ENCODE measurements around the gene PARD3B.

GRCh38 chr2:204574486-204574885 lies 29.2 kb downstream of the PARD3B start:
- TF ChIP-seq CTCF (IDR thresholded peaks at IDR 0.05) (no peak), POLR2A (IDR thresholded peaks at IDR 0.05) (no peak)

All from lower leg skin (tissue), 3 donors.